Measurements from ENCODE around the gene CLDN20.
"Not testable (repeated sequence)": the region's sequence is repeated elsewhere in the genome, so short reads cannot be mapped to it uniquely, and the experiment has no call there.

Gene CLDN20

DNA sequence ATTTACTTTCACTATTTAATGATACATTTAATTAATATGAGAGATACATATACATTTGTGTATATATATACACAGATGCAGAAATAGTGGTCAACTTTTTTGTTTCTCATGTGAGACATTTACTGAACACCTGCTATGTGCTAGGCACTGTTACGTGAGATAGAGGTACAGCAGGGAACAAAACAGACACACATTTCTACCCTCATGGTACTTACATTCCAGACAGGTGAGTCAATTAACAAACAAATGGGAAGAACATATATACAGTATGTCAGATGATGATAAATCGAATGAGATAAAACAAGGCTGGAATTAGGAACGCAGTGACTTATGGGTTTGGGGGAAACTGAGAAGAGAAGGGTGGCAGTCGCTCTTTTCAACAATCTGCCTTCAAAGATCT, 45.3 kb downstream of the CLDN20 start:
- ChIA-PET POLR2A (no interaction called here), CTCF (no interaction called here)
- H3K9me3 ChIP-seq (ENCODE audit: control extremely low read depth in 1 of 5, control insufficient read depth in 4 of 5, insufficient read depth in 2 of 5, low read depth in 1 of 5, low read length in 4 of 5), result no peaks in the 10 kb centered on the region
- H3K36me3 ChIP-seq (ENCODE audit: control insufficient read depth in 4 of 4, insufficient read depth in 4 of 4, low read length in 3 of 4), result peaks cover 11 to 44% (median 26%) of the 10 kb centered on the region in 4 experiments
- no peak overlapping the region for H3K27ac ChIP-seq (ENCODE audit: insufficient read depth in 1 of 2, low read depth in 1 of 2, low read length in 2 of 2, poor library complexity in 1 of 2, severe bottlenecking in 2 of 2)
- H3K4me1 ChIP-seq (ENCODE audit: control extremely low read depth in 1 of 4, control insufficient read depth in 4 of 4, insufficient read depth in 4 of 4, low read length in 3 of 4), result peaks cover 0 to 10% (median 7%) of the 10 kb centered on the region in 4 experiments
- WGBS (ENCODE audit: insufficient coverage), result 67% methylated on average over 3 of the region's 4 CpGs
- no peak overlapping the region for H3K4me3 ChIP-seq (ENCODE audit: control insufficient read depth in 1 of 7, extremely low read depth in 1 of 7, insufficient read depth in 4 of 7, low read depth in 2 of 7, low read length in 6 of 7)
- no peaks in the 10 kb centered on the region for H3K27me3 ChIP-seq (replicated peaks in 2 of 5; ENCODE audit: control insufficient read depth in 4 of 5, insufficient read depth in 5 of 5, low read length in 4 of 5)
- no peak for DNase-seq

DNA sequence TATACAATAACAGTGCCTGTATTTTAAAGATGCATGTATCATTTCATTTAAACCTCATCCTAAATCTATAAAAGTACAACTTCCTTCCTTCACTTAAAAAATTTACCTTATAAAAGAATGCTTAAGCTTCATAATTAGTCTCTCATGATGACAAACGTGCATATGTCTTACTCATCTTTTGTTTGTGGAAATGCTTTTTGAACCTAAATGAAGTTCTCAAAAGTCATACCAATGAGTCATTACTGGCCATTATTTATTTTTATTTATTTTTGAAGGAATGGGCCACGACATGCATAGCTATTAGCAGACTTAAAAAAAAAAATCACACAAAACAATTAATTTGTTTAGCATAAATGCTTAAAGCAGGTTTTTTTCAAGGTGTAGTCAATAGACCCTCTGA, 46.8 kb downstream of the CLDN20 start:
- peaks cover 11 to 43% (median 23%) of the 10 kb centered on the region in 4 experiments for H3K36me3 ChIP-seq (ENCODE audit: control insufficient read depth in 4 of 4, insufficient read depth in 4 of 4, low read length in 3 of 4)
- POLR2A ChIA-PET, result no interaction called here
- CTCF ChIA-PET, result interaction anchor here (0.8 kb wide), 1 partner anchor 11 kb away, joined by 3 read pairs; no protein-coding TSS in a partner anchor
- no peak for DNase-seq
- no peak overlapping the region for H3K27ac ChIP-seq (ENCODE audit: insufficient read depth in 1 of 2, low read depth in 1 of 2, low read length in 2 of 2, poor library complexity in 1 of 2, severe bottlenecking in 2 of 2)
- no CpG with 5 or more reads among the region's 2 CpGs for WGBS (ENCODE audit: insufficient coverage)
- no peak overlapping the region for H3K4me3 ChIP-seq (ENCODE audit: control insufficient read depth in 1 of 7, extremely low read depth in 1 of 7, insufficient read depth in 4 of 7, low read depth in 2 of 7, low read length in 6 of 7)
- peaks cover 0 to 19% (median 14%) of the 10 kb centered on the region in 4 experiments for H3K4me1 ChIP-seq (ENCODE audit: control extremely low read depth in 1 of 4, control insufficient read depth in 4 of 4, insufficient read depth in 4 of 4, low read length in 3 of 4)
- no peaks in the 10 kb centered on the region for H3K27me3 ChIP-seq (replicated peaks in 2 of 5; ENCODE audit: control insufficient read depth in 4 of 5, insufficient read depth in 5 of 5, low read length in 4 of 5)
- H3K9me3 ChIP-seq (ENCODE audit: control extremely low read depth in 1 of 5, control insufficient read depth in 4 of 5, insufficient read depth in 2 of 5, low read depth in 1 of 5, low read length in 4 of 5), result no peaks in the 10 kb centered on the region

GRCh38 chr6:155311086-155311485, 47.3 kb downstream of the CLDN20 start:
- POLR2A ChIA-PET, result no interaction called here
- WGBS (ENCODE audit: insufficient coverage), result 65% methylated on average over 5 of the region's 6 CpGs
- H3K27me3 ChIP-seq (replicated peaks in 2 of 5; ENCODE audit: control insufficient read depth in 4 of 5, insufficient read depth in 5 of 5, low read length in 4 of 5), result no peaks in the 10 kb centered on the region

GRCh38 chr6:155311583-155311982, 47.8 kb downstream of the CLDN20 start:
- Histone ChIP-seq H3K27ac (ENCODE audit: insufficient read depth in 1 of 2, low read depth in 1 of 2, low read length in 2 of 2, poor library complexity in 1 of 2, severe bottlenecking in 2 of 2) (no peak overlapping the region), H3K27me3 (replicated peaks in 2 of 5; ENCODE audit: control insufficient read depth in 4 of 5, insufficient read depth in 5 of 5, low read length in 4 of 5) (no peaks in the 10 kb centered on the region), H3K4me3 (ENCODE audit: control insufficient read depth in 1 of 7, extremely low read depth in 1 of 7, insufficient read depth in 4 of 7, low read depth in 2 of 7, low read length in 6 of 7) (no peak overlapping the region), H3K9me3 (ENCODE audit: control extremely low read depth in 1 of 5, control insufficient read depth in 4 of 5, insufficient read depth in 2 of 5, low read depth in 1 of 5, low read length in 4 of 5) (no peaks in the 10 kb centered on the region), H3K36me3 (ENCODE audit: control insufficient read depth in 4 of 4, insufficient read depth in 4 of 4, low read length in 3 of 4) (peaks cover 8 to 39% (median 20%) of the 10 kb centered on the region in 4 experiments), H3K4me1 (ENCODE audit: control extremely low read depth in 1 of 4, control insufficient read depth in 4 of 4, insufficient read depth in 4 of 4, low read length in 3 of 4) (peaks cover 0 to 20% (median 15%) of the 10 kb centered on the region in 4 experiments)
- WGBS (ENCODE audit: insufficient coverage), result 100% methylated on average over 1 of the region's 2 CpGs
- no peak for DNase-seq
- CTCF ChIA-PET, result interaction anchor here (0.6 to 1.6 kb wide), 2 partner anchors 10 to 48 kb away, joined by 3 to 4 read pairs; no protein-coding TSS in a partner anchor
- POLR2A ChIA-PET, result no interaction called here

More at GRCh38 chr6:155311086-155311485, 47.3 kb downstream of the CLDN20 start:
- Histone ChIP-seq H3K27ac (ENCODE audit: insufficient read depth in 1 of 2, low read depth in 1 of 2, low read length in 2 of 2, poor library complexity in 1 of 2, severe bottlenecking in 2 of 2) (no peak overlapping the region), H3K36me3 (ENCODE audit: control insufficient read depth in 4 of 4, insufficient read depth in 4 of 4, low read length in 3 of 4) (peaks cover 11 to 43% (median 23%) of the 10 kb centered on the region in 4 experiments), H3K4me1 (ENCODE audit: control extremely low read depth in 1 of 4, control insufficient read depth in 4 of 4, insufficient read depth in 4 of 4, low read length in 3 of 4) (peaks cover 0 to 20% (median 15%) of the 10 kb centered on the region in 4 experiments), H3K4me3 (ENCODE audit: control insufficient read depth in 1 of 7, extremely low read depth in 1 of 7, insufficient read depth in 4 of 7, low read depth in 2 of 7, low read length in 6 of 7) (no peak overlapping the region), H3K9me3 (ENCODE audit: control extremely low read depth in 1 of 5, control insufficient read depth in 4 of 5, insufficient read depth in 2 of 5, low read depth in 1 of 5, low read length in 4 of 5) (no peaks in the 10 kb centered on the region)
- CTCF ChIA-PET, result interaction anchor here (1.6 kb wide), 1 partner anchor 10 kb away, joined by 4 read pairs; no protein-coding TSS in a partner anchor
- no peak for DNase-seq

GRCh38 chr6:155312950-155313349, 49.1 kb downstream of the CLDN20 start:
- H3K27ac ChIP-seq (ENCODE audit: insufficient read depth in 1 of 2, low read depth in 1 of 2, low read length in 2 of 2, poor library complexity in 1 of 2, severe bottlenecking in 2 of 2); H3K27me3 ChIP-seq (replicated peaks in 2 of 5; ENCODE audit: control insufficient read depth in 4 of 5, insufficient read depth in 5 of 5, low read length in 4 of 5); DNase-seq; H3K9me3 ChIP-seq (ENCODE audit: control extremely low read depth in 1 of 5, control insufficient read depth in 4 of 5, insufficient read depth in 2 of 5, low read depth in 1 of 5, low read length in 4 of 5): not testable (repeated sequence)
- peaks cover 0 to 20% (median 15%) of the 10 kb centered on the region in 4 experiments for H3K4me1 ChIP-seq (ENCODE audit: control extremely low read depth in 1 of 4, control insufficient read depth in 4 of 4, insufficient read depth in 4 of 4, low read length in 3 of 4)
- CTCF ChIA-PET, result interaction anchor here (0.9 kb wide), 1 partner anchor 384 kb away, joined by 3 read pairs; no protein-coding TSS in a partner anchor
- WGBS (ENCODE audit: insufficient coverage), result 98% methylated on average over 5 of the region's 7 CpGs
- POLR2A ChIA-PET, result interaction anchor here (0.6 kb wide), 1 partner anchor 1875 kb away, joined by 3 read pairs; no protein-coding TSS in a partner anchor
- peak overlapping the region in 4 of 7 experiments; percentile 97 to 100 (median 98) for H3K4me3 ChIP-seq (ENCODE audit: control insufficient read depth in 1 of 7, extremely low read depth in 1 of 7, insufficient read depth in 4 of 7, low read depth in 2 of 7, low read length in 6 of 7)
- peaks cover 0 to 28% (median 13%) of the 10 kb centered on the region in 4 experiments for H3K36me3 ChIP-seq (ENCODE audit: control insufficient read depth in 4 of 4, insufficient read depth in 4 of 4, low read length in 3 of 4)

DNA sequence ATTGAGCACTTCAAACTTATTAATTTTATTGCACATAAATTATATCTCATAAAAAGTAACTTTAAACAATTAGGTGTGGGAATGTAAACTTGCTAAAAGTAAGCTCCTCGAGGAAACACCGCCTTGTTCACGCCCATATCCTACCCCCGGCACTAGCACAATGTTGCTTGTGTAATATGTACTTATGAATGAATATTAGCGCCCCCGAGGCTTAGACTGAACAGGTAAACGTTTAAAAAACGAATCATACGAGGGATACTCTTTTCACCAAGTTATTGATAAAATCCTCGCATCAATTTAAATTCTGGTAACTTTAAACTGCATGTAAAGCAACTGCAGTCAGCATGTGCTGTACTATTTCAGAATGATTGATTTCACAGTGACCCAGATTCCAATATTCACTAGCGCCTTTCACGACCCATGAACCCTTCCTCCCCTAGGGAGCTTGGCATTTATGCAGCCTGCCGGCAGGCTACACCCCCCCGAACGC, 49.8 kb downstream of the CLDN20 start:
- CTCF ChIA-PET, result interaction anchor here (1.6 kb wide), 1 partner anchor 26 kb away, joined by 4 read pairs; no protein-coding TSS in a partner anchor
- no peaks in the 10 kb centered on the region for H3K9me3 ChIP-seq (ENCODE audit: control extremely low read depth in 1 of 5, control insufficient read depth in 4 of 5, insufficient read depth in 2 of 5, low read depth in 1 of 5, low read length in 4 of 5)
- 0% methylated on average over 13 of the region's 15 CpGs for WGBS (ENCODE audit: insufficient coverage)
- peak; percentile 44 to 73 (median 48) for DNase-seq
- peak overlapping the region; percentile 67 to 84 for H3K27ac ChIP-seq (ENCODE audit: insufficient read depth in 1 of 2, low read depth in 1 of 2, low read length in 2 of 2, poor library complexity in 1 of 2, severe bottlenecking in 2 of 2)
- H3K4me1 ChIP-seq (ENCODE audit: control extremely low read depth in 1 of 4, control insufficient read depth in 4 of 4, insufficient read depth in 4 of 4, low read length in 3 of 4), result peaks cover 0 to 20% (median 15%) of the 10 kb centered on the region in 4 experiments
- H3K4me3 ChIP-seq (ENCODE audit: control insufficient read depth in 1 of 7, extremely low read depth in 1 of 7, insufficient read depth in 4 of 7, low read depth in 2 of 7, low read length in 6 of 7), result peak overlapping the region; percentile 83 to 100 (median 98)
- H3K36me3 ChIP-seq (ENCODE audit: control insufficient read depth in 4 of 4, insufficient read depth in 4 of 4, low read length in 3 of 4), result peaks cover 0 to 23% (median 9%) of the 10 kb centered on the region in 4 experiments
- POLR2A ChIA-PET, result no interaction called here
- H3K27me3 ChIP-seq (replicated peaks in 2 of 5; ENCODE audit: control insufficient read depth in 4 of 5, insufficient read depth in 5 of 5, low read length in 4 of 5), result no peaks in the 10 kb centered on the region

GRCh38 chr6:155314092-155314772, 50.4 kb downstream of the CLDN20 start, which contains the start of gene TFB1M:
TSS of gene TFB1M (minus strand) at chr6:155314484. CDS start at chr6:155314428, 56 bp downstream.
- ChIA-PET CTCF (interaction anchor here (1.6 kb wide), 1 partner anchor 27 kb away, joined by 4 read pairs; no protein-coding TSS in a partner anchor), POLR2A (no interaction called here)
- Histone ChIP-seq H3K27ac (ENCODE audit: insufficient read depth in 1 of 2, low read depth in 1 of 2, low read length in 2 of 2, poor library complexity in 1 of 2, severe bottlenecking in 2 of 2) (peak within 1 kb of the TSS; percentile 67 to 84), H3K4me1 (ENCODE audit: control extremely low read depth in 1 of 4, control insufficient read depth in 4 of 4, insufficient read depth in 4 of 4, low read length in 3 of 4) (peaks cover 0 to 20% (median 15%) of the 10 kb centered on the region in 4 experiments), H3K36me3 (ENCODE audit: control insufficient read depth in 4 of 4, insufficient read depth in 4 of 4, low read length in 3 of 4) (peaks cover 0 to 21% (median 6%) of the 10 kb centered on the region in 4 experiments), H3K9me3 (ENCODE audit: control extremely low read depth in 1 of 5, control insufficient read depth in 4 of 5, insufficient read depth in 2 of 5, low read depth in 1 of 5, low read length in 4 of 5) (peaks cover 0 to under 1% (median 0%) of the 10 kb centered on the region in 5 experiments), H3K4me3 (ENCODE audit: control insufficient read depth in 1 of 7, extremely low read depth in 1 of 7, insufficient read depth in 4 of 7, low read depth in 2 of 7, low read length in 6 of 7) (peak within 1 kb of the TSS; percentile 83 to 100 (median 98)), H3K27me3 (replicated peaks in 2 of 5; ENCODE audit: control insufficient read depth in 4 of 5, insufficient read depth in 5 of 5, low read length in 4 of 5) (no peaks in the 10 kb centered on the region)
- WGBS (ENCODE audit: insufficient coverage), result under 1% methylated on average over 51 of the region's 52 CpGs
- peak; percentile 99 to 100 (median 99) for DNase-seq

All from common myeloid progenitor, CD34-positive (primary cell).